ENCODE measurements around the gene SLC12A5.

DNA sequence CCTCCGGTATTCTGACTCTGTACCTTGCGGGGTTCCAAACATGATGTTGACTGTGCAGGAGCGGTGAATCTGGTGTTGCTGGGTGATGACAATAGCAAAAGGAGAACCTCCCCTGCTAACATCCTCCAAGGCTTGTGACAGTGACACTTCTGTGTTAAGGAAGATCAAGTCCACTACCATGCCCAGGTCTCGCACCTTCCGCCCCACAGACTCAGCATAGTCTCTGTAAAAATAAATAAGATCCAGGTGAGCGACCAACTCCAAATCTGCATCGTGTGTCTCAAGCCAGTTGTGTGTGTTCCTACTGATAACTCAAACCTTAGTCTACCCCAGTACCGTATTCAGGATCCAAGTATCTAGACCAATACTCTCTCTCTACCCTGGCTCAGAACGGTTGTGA lies 36.0 kb downstream of the SLC12A5 start:
- TF ChIP-seq, protein P1, sequence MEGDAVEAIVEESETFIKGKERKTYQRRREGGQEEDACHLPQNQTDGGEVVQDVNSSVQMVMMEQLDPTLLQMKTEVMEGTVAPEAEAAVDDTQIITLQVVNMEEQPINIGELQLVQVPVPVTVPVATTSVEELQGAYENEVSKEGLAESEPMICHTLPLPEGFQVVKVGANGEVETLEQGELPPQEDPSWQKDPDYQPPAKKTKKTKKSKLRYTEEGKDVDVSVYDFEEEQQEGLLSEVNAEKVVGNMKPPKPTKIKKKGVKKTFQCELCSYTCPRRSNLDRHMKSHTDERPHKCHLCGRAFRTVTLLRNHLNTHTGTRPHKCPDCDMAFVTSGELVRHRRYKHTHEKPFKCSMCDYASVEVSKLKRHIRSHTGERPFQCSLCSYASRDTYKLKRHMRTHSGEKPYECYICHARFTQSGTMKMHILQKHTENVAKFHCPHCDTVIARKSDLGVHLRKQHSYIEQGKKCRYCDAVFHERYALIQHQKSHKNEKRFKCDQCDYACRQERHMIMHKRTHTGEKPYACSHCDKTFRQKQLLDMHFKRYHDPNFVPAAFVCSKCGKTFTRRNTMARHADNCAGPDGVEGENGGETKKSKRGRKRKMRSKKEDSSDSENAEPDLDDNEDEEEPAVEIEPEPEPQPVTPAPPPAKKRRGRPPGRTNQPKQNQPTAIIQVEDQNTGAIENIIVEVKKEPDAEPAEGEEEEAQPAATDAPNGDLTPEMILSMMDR (IDR thresholded peaks at IDR 0.05): no peak
- no peak for TF ChIP-seq POLR2A (IDR thresholded peaks at IDR 0.05)
